GM19099 (cell line): Measurements from ENCODE around the gene AIMP1.

Experiments used
- POLR2A ChIP-seq: IDR thresholded peaks from 3 replicates; pipeline ENCODE4 v1.6.1; 2011; ENCODE audit warnings: low read depth; ENCODE audit not compliant: insufficient read length; ENCODE audit errors: extremely low read depth

Gene AIMP1

DNA sequence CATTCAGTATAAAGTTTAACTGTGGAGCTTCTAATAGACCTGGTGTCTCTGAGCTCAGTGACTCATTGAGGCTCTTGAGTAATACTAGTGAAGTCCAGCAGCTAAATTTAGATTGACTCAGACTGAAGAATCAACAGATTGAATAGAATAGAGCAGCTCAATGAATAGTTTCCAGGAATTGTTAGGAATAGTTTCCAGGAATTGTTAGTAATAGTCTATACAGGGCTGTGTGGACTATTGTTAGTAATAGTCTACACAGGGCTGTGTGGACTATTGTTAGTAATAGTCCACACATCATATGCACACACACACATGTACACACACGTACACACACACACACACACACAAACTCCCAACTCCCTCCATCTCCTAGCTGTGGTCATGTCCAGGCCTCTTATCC, 49.3 kb downstream of the AIMP1 start:
- no peak for TF ChIP-seq POLR2A

GRCh38 chr4:106366026-106366425, 49.7 kb downstream of the AIMP1 start:
- TF ChIP-seq POLR2A, result no peak

DNA sequence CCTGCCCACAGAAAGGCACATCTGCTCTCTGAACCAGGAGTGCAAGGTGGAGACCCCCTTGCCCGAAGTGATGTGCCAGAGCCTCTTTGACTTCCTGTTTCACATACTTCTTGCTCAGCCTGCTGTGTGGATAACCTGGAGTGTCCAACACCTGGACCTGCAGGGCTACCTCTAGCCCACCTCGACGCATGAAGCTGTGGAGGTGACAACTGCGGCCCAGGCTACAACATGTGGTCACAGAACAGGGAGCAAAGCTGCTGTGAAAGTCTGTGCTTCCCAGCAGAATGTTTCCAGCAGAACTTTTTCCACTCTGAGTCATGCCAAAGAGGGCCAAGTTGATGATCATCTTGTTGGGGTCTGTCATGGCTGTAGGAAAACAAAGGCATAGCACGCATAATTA, 50.7 kb downstream of the AIMP1 start:
- no peak for TF ChIP-seq POLR2A

DNA sequence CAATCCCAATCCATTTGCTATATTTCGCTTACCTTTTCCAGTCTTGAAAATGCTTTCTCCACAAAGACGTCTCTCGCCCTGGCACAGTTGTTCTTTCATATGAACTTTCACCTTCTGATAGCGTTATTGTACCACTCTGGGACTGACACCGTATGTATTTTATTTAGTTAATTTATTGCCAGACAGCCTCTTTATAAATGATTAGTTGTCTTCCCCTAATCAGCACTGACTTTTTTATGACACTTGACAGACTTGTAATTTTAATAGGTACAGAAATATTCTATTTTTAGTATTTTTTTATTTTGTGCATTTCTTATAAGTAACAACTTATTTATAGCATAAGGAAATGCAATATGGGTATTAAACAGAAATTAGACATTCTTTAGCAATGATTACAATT, 52.3 kb downstream of the AIMP1 start, which contains the start of gene GIMD1:
TSS of gene GIMD1 (minus strand) at position 101 of the 400 bp plus-strand sequence. CDS start 1,343 bp downstream, outside the sequence.
- TF ChIP-seq POLR2A, result no peak

- no peak for TF ChIP-seq POLR2A
These were observed 53.2 kb downstream of the AIMP1 start for GRCh38 chr4:106369456-106370060.

- no peak for TF ChIP-seq POLR2A
These were observed 53.9 kb downstream of the AIMP1 start for GRCh38 chr4:106370214-106370613.

DNA sequence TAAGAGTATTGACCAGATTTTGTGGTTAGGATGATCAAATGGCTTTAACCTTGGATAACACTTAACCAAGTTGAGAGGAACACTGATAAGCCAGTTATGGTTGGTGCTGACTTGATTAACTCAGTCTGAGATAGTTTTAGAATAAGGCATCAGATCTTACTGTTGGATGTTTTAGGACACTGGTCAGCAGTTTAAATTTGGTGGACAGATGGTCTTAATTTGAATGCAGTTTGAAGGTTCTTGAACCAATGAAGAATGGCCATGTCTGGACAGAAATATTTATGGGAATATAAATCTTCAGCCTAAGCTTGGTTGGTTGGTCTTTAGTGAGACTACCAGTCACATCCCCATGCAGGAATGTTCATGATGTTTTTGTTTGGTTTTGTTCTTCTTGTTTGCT, 54.8 kb downstream of the AIMP1 start:
- no peak for TF ChIP-seq POLR2A

DNA sequence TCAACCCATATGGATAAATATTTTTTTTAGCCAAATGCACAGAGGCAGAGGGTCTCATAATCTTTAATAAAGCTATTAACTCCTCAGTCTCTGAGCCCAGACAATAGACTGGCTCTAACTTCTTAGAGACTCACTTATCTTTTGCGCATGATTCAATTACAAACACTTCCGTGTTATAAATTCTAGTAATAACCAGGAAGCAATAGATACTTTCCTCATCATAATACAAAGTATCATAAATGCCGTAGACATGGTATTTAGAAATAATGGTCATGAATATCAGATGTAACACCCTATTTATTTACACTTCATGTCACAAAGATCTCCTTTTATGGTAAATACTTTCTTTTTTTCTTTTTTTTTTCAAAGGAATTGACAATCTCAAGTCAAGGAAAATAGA, 56.7 kb downstream of the AIMP1 start:
- TF ChIP-seq POLR2A, result no peak

DNA sequence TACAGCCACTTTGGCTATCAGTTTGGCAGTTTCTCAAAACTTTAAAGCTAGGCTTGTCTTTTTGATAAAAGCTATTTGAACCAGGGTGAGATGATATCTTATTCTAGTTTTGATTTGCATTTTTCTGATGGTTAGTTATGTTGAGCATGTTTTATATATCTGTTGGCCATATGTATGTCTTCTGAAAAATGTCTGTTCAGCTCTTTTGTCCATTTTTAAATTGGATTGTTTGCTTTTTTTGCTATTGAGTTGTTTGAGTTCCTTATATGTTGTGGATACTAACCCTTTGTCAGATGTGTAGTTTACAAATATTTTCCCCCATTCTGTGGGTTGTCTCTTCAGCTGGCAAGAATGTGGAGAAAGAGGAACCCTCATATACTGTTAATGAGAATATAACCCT, 63.8 kb downstream of the AIMP1 start:
- TF ChIP-seq POLR2A, result no peak

DNA sequence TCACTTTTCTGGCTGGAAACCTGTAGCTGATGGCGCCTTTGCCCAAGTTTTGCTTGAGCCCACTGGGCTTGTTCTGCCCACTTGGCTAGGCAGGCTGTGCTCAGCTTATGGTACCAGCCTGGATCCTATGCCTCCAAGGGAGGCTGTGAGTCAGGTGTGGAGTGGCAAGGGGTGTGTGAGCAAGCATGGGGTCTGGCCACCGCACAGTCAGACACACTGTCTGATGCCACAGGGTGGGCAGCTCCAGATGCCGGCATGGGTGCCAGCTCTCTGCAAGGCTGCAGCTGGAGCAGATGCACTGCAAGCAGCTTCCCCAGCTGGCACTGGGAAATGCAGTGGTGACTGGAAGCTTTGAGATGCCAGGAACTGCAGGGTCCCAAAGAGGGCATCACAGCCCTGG, 68.5 kb downstream of the AIMP1 start:
- no peak for TF ChIP-seq POLR2A

DNA sequence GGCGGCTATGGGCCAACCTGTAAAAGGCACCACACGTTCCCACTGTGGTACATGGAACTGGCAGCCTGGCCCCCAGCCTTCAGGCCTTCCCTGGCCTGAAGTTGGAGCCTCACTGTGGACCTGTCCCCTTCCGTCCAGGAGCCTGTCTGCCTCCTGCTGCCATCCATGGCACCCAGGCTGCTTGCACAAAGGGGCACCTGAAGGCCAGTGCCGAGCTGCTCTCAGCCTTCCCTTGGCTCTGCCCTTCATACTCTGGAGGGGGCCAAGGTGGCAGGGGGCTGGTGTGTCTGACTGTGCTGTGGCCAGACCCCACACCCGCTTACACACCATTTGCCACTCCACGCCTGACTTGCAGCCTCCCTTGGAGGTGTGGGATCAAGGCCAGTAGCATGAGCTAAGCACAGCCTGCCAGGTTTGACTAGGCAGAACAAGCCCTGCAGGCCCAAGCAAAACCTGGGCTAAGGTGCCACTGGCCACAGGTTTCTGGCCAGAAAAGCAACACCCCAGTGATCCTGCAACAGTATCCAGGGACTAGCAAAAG, 69.6 kb downstream of the AIMP1 start:
- no peak for TF ChIP-seq POLR2A

GRCh38 chr4:106395582-106395981, 79.2 kb downstream of the AIMP1 start:
- TF ChIP-seq POLR2A, result no peak
